ENCODE results near the gene CYTH3. TPM values are rescaled to one million over a fixed set of nuclear protein-coding genes. Genes with fewer than 3 reads are reported as not detected.
"Not testable (repeated sequence)": the region's sequence is repeated elsewhere in the genome, so short reads cannot be mapped to it uniquely, and the experiment has no call there.

Gene CYTH3
- total and polyA plus RNA-seq, 7 donors = 6.1 to 15.0 (median 13.5) TPM

- ATAC-seq (no peak), DNase-seq (no peak)
- Histone ChIP-seq H3K36me3 (ENCODE audit: insufficient read depth in 1 of 2, low read depth in 1 of 2) (peaks cover 0 to 10% of the 10 kb centered on the region in 2 donors), H3K27me3 (ENCODE audit: insufficient read depth in 3 of 3, low read length in 2 of 3) (no peaks in the 10 kb centered on the region), H3K4me1 (peaks cover 9% of the 10 kb centered on the region), H3K9me3 (no peaks in the 10 kb centered on the region), H3K4me3 (no peak overlapping the region), H3K27ac (no peak overlapping the region)
- 85 to 87% (median 85%) methylated on average over 8 of the region's 8 CpGs for WGBS, 3 donors
- intact Hi-C loops (cut with DNase I) = no loop called here
- TF ChIP-seq CTCF (IDR thresholded peaks at IDR 0.05) = no peak
Observed at GRCh38 chr7:6193709-6194108, 78.7 kb downstream of the CYTH3 start.

GRCh38 chr7:6190563-6190962 is 81.9 kb downstream of the CYTH3 start:
- ATAC-seq; intact Hi-C loops (cut with DNase I); H3K27me3 ChIP-seq (ENCODE audit: insufficient read depth in 3 of 3, low read length in 2 of 3); H3K4me1 ChIP-seq; H3K27ac ChIP-seq; DNase-seq; H3K9me3 ChIP-seq; H3K4me3 ChIP-seq: not testable (repeated sequence)
- peaks cover 0 to 38% of the 10 kb centered on the region in 2 donors for H3K36me3 ChIP-seq (ENCODE audit: insufficient read depth in 1 of 2, low read depth in 1 of 2)
- WGBS, 3 donors = 85 to 89% (median 85%) methylated on average over 7 of the region's 7 CpGs

GRCh38 chr7:6188389-6188788 is 84.0 kb downstream of the CYTH3 start:
- 93 to 96% (median 95%) methylated on average over 5 of the region's 5 CpGs for WGBS, 3 donors
- intact Hi-C loops (cut with DNase I) = no loop called here
- DNase-seq (no peak), ATAC-seq (no peak)
- Histone ChIP-seq H3K4me1 (no peaks in the 10 kb centered on the region), H3K36me3 (ENCODE audit: insufficient read depth in 1 of 2, low read depth in 1 of 2) (peaks cover 0 to 39% of the 10 kb centered on the region in 2 donors), H3K27me3 (ENCODE audit: insufficient read depth in 3 of 3, low read length in 2 of 3) (no peaks in the 10 kb centered on the region), H3K27ac (no peak overlapping the region), H3K9me3 (no peaks in the 10 kb centered on the region), H3K4me3 (no peak overlapping the region)
- TF ChIP-seq CTCF (IDR thresholded peaks at IDR 0.05) = no peak

GRCh38 chr7:6186577-6186976 is 85.8 kb downstream of the CYTH3 start:
- no peak for ATAC-seq
- Histone ChIP-seq H3K4me3 (no peak overlapping the region), H3K9me3 (no peaks in the 10 kb centered on the region), H3K27me3 (ENCODE audit: insufficient read depth in 3 of 3, low read length in 2 of 3) (no peaks in the 10 kb centered on the region), H3K4me1 (peaks cover 6% of the 10 kb centered on the region), H3K27ac (no peak overlapping the region), H3K36me3 (ENCODE audit: insufficient read depth in 1 of 2, low read depth in 1 of 2) (peaks cover 5 to 39% of the 10 kb centered on the region in 2 donors)
- 69 to 82% (median 75%) methylated on average over 11 of the region's 11 CpGs for WGBS, 3 donors
- no peak for TF ChIP-seq CTCF (IDR thresholded peaks at IDR 0.05)
- intact Hi-C loops (cut with DNase I) = no loop called here
- no peak for DNase-seq

- peaks cover 36% of the 10 kb centered on the region for H3K4me1 ChIP-seq
- no peaks in the 10 kb centered on the region for H3K27me3 ChIP-seq (ENCODE audit: insufficient read depth in 3 of 3, low read length in 2 of 3)
- H3K27ac ChIP-seq = no peak overlapping the region
- no peak for TF ChIP-seq CTCF (IDR thresholded peaks at IDR 0.05)
- no peak overlapping the region for H3K4me3 ChIP-seq
- peaks cover 5 to 22% of the 10 kb centered on the region in 2 donors for H3K36me3 ChIP-seq (ENCODE audit: insufficient read depth in 1 of 2, low read depth in 1 of 2)
- ATAC-seq (no peak), DNase-seq (no peak)
- intact Hi-C loops (cut with DNase I) = loop anchor here in 1 of 2 donors (5.0 kb wide), 1 partner anchor 89 kb away; the partner anchor contains the start of gene CYTH3
- WGBS, 3 donors = 79 to 86% (median 82%) methylated on average over 10 of the region's 10 CpGs
- no peaks in the 10 kb centered on the region for H3K9me3 ChIP-seq
Observed at GRCh38 chr7:6182993-6183392, 89.4 kb downstream of the CYTH3 start.
